GM18873 (cell line): ENCODE measurements around the gene C4orf50.

Experiments
- ATAC-seq: cut with Tn5 transposase; IDR thresholded peaks from one replicate; pipeline ENCODE4 v1.9.1; 2021; ENCODE audit warnings: mild to moderate bottlenecking, moderate library complexity, moderate number of reproducible peaks; ENCODE audit not compliant: unreplicated experiment, low FRiP score

The C4orf50 gene

DNA sequence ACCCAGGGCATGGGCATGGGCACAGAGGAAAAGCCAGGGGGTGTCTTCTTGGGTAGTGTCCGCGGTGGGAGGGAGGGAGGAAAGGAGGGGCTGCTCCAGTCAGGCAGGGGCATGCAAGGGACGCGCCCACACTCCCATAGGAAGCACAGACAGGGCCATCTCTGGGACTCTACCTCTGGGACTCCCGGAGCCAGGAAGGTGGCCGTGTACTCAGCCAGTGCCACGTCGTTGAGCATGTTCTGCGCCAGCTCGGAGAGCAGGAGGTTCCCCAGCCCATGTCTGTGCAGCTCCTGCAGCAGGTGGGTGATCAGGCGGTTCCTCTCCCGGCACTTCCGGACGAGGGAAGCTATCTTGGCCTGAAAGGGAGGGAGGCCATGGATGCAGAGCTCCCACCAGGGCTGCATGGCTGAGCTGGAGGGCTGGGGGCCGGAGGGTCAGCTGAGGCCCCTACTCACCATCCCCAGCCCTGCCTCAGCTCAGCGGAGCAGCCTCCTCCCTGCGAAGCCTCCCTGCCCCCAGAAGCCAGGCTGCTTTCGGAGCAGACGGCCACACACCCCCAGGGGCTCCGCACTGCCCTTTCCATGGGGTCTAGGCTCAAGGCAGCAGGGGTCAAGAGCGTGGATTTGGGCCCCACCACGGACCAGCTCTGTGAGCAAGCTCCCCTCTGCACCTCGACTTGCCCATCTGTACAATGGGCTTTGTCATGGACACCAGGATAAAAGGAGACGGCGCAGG lies 44.6 kb downstream of the C4orf50 start:
- ATAC-seq: no peak

DNA sequence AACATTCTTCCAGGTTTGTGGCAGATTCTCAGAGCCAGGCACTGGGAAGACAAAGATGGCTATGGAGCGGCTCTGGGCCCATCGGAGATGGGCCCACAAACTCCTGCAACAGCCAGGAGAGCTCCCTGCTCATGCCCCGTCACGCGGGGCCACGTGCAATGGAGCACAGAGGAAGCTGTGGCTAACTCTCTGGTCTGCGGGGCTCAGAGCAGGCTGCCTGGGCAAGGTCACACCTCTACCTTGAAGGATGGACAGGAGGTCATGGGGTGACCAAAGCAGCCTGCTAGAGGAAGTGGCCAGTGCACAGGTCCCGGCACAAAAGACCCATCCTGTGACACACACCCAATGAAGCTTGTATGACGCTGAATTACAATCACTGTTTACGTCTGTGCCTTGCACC lies 45.2 kb downstream of the C4orf50 start:
- no peak for ATAC-seq

DNA sequence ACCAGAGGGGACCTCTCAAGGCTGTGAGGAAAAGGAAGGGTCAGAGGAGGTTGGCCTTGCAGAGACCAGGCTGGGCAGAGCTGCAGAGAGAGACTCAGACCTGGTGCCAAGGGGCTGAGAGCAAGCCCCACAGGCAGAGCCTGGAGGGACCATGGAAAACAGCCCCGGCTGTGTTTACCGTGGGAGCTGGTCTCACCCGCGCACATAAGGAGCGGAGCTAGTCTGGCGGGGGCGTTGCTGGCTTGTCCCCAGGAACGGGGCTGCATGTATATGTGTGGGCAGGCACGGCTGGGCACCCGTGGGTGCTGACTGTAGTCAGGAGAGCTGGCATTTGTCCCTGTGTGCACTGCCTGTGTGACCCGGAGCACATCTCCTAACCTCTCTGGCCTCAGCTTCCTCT lies 45.7 kb downstream of the C4orf50 start:
- no peak for ATAC-seq

DNA sequence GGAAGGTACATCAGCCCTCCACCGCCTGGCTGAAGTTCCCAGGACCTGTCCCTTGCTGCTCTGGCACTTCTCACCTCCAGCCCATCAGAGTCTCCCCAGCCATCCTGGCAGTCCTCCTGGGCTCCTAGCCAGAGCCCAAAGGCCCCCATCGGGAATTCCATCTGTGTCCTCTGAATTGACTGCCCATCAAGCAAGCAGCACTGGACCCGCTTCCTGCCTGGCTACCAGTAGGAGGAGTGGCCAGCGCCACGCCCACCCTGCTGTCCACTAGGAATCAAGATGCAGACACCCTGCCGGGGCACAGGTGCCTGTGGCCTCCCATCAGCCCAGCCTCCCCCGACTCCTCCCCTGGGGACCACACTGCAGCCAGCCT lies 47.2 kb downstream of the C4orf50 start:
- ATAC-seq: no peak

DNA sequence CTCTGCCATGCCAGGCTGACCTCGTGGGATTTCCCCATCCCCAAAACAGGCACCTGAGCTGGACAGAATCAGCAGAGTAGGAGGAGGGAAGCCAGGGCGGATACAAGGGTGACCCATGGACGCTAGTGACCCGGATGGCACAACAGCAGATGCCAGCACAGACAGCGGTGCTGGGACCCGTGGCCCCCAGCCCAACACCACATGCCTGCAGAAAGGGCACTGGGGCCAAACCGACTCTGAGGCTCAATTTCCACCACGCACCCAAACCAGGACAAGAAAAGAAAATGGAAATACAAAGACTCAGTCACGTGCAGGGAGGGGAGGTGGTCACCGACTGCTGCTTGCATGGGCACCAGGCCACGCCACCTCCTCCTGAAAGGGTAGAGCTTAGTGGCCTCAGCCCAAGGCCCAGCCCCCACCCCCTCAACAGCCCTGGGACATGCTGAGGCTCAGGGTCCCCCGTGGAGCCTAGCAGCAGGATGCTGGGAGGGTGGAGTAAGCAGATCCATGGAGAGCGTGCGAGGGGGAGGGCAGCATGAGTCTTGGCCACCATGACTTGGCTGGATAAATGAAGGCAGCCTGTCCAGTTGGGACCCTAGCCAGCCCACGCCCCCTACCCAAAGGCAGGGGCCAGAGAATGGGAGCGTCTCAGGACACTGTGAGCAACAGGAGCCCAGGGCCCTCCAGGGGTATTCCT lies 47.7 kb downstream of the C4orf50 start:
- ATAC-seq: no peak

DNA sequence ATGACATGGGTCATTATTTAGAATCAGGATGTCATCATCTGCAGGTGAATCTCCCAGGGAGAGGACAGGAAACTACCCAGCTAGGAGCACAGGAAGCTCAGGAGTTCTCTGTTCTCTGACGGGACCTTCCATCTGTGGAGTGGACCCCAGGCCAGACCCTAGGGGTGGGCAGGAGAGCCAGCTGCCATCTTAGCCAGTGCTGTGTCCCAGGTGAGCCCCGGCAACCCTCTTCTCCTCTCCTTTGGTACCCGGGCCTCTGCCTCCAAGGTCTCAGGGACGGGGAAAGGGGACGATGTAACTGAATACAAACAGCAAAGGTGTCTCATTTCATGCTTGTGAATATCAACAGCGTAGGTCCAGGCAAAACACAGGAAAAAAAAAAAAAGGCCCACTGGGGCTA lies 48.5 kb downstream of the C4orf50 start:
- ATAC-seq: no peak

DNA sequence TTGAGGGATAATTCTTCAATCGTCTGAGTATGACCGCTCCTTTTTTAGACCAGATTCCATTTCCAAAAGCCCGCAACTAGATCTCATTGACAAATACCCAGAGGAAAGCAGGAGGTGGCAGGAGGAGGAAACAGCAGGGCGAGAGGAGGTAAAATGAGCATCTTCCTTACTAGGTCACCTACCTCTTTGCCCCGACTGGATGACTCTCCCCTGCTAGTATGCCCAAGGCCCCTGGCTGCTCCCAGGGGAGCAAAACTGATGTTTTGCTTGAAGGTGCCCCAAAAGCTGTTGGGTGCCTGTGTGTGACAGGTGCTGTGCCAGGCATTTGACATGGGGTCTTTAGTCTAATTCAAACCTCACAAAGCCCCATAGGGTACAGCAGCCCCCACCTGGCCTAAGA lies 48.9 kb downstream of the C4orf50 start:
- ATAC-seq: no peak

DNA sequence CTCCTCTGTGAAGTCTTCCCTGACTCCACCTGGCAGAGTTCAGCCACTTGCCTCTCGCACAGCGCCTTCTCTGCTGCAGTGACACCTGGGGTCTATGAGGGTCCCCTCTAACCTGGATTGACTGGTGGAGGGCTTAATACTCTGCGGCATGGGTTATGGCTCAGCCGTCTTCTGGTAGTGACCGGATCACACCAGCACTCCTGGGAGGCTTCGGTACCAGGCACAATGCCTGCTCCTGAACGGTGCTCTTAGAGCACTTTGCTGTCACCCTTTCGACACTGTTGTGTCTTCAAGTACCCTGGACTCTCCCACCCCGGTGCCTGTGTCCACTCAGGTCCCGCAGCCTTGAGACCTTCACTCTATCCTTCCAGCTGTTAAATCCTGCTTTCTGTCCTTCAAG lies 50.0 kb downstream of the C4orf50 start:
- ATAC-seq: no peak

DNA sequence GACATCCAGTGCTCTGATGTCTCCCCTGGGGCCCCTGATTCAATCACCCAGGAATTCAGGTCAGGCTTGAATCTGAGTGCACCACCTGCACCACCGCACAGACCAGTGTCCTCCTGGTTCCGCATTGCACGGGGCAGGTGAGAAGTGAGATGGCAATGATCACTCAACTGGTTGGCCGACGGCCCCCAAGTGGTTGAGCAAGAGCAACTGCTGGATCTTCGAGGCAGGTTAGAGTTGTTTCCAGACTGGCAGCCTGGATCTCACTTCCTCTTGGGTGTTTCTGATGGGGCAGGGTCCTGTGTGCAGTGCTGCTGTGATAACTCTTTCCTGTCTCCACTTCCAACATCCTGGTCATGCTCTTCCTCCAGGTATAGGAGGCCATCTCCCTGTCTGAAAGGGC lies 50.4 kb downstream of the C4orf50 start:
- no peak for ATAC-seq

DNA sequence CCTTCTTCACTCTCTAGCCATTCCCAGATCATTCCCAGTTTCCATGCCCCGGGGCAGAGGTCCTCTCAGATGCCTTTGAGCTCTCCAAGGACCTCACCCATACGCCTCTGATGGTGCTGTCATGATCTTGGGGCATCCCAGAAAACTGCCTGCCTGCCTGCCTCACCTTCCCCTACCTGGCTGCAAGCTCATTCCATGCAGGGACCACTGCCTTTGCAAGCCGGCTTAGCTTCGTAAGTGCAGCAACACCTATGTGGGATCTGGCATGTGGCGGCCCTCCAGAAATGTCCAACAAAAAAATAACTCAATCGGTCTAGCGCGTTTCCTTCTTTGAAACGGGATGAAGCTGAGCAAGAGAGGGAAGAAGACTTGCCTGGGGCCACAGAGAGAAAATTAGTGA lies 53.0 kb downstream of the C4orf50 start:
- no peak for ATAC-seq

DNA sequence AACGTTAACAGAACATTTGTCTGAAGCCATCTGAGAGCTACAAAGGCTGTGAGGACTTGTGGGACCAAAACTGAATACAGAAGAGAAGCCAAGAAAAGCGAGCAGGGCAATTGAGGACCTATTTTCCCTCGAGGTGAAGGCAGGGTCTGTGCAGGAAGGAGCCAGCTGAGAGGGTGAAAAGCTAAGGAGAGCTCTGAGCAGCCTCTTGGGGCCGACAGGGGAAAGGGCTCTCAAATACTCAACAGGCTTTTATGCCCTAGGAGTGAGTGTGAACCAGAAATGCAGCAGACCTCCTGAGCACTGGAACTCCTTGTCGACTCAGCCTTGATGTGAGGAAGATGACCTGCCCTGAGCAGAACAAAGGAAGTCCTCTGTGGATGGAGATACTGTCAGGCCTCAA lies 54.2 kb downstream of the C4orf50 start:
- no peak for ATAC-seq

DNA sequence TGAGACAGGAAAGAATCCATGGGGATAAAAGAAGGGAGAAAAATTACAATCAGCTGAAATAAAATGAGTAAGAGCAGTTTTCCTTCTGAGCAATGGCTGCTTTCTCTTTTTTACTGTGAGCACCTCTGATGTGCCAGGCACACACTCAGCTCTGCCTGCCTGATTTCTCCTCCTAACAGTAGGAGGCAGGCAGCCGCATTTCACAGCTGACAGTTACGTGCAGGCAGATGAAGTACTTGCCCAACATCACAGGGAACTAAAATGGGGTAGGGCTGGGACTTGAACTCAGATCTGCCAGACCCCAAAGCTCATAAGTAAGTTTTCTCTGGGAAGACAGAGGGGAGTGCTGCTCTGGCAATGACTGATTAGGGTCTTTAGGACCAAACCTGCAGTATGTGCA lies 54.6 kb downstream of the C4orf50 start:
- no peak for ATAC-seq

DNA sequence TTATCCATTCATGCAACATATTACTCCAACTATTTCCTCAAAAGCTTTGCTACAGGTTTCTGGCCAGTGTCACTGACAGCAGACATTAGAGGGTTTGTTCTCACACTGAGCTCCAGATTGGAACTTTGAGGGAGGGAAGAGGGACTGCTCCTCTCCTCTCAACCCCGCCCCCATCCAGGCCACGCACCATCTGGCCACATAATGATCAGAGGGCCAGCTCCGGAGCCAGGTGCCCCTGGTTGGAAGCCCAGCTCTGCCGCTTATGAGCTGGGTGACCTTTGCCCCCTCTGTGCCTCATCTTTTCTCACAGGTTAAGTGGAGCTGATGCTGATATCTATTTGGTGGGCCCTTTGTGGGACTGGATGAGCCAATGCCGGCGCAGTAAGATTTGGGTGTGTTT lies 55.8 kb downstream of the C4orf50 start:
- ATAC-seq: no peak

DNA sequence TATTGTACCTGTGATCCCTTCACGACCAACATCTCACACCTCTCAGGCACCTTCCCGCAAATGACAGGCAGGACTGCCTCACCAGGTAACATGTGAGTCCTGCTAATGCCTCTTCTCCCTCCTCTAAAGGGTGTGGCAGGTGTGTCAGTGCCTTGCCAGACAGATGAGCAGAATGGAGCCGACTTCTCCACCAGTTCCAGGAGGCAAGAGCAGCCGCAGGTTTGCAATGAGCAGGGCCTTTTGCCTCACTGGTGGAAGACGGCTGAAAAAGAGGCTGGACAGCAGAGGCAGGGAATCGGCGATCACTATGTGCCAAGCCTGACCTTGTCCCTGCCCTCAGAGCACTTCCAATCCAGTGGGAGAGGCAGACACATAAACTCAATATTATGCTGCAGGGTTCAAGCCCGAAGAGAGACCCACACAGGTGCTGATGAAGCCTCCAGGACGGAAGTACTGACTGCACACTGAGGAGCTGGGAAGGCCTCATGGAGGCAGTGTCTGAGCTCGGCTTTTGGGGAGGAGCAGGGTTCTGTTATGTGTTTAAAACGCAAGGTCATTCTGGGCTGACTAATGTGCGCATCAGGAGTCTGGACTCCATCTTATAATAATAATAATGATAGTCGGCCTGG lies 57.9 kb downstream of the C4orf50 start:
- ATAC-seq: no peak

DNA sequence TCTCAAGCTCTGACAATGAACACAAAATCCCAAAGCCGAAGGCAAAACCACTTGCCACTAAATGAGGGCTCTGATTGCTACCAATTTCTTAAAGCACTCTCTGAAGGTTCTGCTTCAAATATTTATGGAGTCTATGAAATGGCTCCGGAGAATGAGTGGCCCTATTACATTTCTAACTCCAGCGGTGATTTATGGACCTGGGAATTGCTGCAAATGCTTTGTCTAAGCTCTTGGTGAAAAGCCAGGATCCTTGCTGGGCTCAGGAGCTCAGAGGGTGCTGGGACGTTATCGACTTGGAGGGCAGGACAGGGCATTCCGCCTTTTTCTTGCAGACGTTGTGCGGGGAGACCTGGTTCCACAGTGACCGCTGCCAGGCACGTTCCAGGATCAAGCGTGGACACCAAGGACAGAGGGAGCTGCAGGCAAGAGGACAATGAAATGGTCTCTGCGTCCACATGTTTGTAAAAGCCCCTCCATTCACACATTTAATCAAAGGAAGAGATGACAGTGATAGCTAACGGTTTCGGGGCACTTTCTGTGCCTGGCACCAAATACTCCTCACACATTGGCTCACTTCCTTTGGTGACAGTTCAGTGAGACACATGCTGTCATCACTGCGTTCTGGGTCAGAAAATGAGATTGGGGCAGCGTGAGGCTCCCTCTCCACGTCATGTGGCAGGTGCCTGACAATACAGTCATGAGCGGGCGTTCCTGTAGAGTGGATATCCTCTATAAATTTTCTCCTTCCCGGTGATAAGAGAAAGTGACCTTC lies 58.8 kb downstream of the C4orf50 start:
- ATAC-seq: no peak

DNA sequence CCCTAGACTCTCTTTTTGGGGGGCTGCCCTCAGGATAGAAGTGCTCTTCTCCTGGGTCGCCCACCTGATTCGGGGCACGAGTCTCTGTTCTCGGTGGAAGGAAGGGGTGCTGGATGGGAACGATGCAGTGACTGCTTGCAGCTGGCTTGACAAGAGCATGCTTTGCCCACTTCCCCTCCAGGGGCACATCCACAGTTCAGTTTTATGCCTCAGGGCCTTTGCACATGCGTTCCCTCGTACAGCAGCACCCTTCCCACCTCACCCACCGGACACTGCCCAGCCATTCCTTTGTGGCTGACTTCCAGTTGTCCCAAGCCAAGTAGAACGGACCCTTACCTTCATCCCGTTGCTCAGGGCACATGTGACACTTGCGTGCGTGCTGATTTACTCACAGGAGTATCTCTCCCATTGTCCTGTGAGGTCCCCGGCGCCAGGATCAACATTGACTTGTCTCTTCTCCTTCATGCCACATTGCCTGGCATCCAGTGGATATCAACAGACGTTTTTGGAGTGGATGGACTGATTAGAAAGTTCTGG lies 60.0 kb downstream of the C4orf50 start:
- ATAC-seq: no peak

DNA sequence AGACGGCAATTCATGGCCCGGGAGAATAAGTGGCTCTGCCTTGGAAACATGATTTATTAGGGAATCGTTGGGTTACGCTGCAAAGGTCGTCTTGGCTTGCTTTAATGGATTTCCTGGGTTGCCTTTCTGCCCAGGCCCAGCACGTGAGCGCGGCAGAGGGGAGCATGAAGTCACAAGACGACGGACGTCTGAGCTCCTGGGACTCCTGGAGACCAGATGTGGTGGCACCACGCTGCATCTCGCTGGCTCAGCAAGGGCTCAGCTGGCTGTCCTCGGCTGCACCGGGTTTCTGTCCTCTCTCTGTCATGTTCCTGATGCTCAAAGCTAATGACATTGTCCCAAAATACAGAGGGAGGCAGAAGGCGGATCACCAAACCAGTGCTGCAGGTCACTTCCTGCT lies 61.2 kb downstream of the C4orf50 start:
- no peak for ATAC-seq

DNA sequence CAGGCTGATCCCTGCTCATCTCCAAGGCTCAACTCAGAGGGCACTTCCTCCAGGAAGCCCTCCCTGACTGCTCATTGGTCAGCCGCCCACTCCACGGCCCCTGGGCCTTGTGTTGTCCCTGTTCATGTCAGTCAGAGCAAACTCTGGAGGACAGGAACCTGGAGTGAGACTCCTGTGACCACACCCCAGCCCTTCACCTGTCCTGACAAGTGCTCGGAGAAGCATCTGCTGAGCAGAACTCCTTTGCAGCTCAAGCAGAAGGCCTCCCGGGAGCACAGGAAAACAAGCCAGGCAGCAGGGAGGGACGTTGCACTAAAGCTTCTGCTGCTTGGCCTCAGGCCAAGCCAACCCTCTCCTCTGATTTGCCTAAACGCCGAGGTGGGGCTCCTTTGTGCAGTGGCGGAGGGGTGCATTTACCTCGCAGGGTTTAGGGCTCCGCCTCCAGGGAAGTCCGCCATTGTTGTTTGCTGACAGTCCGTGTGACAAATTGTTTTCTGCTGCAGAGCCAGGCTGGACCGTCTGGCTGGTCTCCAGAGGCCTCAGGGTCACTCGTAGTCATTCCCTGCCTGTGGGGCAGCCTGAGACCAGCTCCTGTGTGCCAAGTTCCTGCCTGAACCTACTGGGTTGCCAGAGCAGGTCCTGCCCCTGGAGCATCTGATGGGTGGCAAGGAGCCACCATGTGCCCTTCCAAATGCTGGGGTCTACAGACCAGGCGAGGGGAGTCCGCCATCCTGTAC lies 61.8 kb downstream of the C4orf50 start:
- no peak for ATAC-seq

DNA sequence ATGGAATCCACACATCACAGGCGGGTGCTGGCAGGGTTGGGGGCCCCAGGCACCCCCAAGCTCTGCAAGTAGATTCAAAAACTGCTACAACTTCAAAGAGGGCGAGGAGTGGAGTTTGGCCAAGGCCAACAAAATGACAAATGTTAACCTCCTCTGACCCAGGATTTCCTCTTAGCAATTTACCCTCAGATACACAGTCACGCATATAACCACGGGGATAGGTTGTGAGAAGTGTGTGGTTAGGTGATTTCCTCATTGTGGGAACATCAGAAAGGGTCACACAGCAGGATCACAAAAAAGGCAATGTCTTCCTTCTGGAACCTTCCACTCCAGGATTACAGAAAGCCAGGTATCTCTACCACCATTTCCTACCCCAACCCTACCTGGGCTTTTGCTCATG lies 62.4 kb downstream of the C4orf50 start:
- ATAC-seq: no peak

DNA sequence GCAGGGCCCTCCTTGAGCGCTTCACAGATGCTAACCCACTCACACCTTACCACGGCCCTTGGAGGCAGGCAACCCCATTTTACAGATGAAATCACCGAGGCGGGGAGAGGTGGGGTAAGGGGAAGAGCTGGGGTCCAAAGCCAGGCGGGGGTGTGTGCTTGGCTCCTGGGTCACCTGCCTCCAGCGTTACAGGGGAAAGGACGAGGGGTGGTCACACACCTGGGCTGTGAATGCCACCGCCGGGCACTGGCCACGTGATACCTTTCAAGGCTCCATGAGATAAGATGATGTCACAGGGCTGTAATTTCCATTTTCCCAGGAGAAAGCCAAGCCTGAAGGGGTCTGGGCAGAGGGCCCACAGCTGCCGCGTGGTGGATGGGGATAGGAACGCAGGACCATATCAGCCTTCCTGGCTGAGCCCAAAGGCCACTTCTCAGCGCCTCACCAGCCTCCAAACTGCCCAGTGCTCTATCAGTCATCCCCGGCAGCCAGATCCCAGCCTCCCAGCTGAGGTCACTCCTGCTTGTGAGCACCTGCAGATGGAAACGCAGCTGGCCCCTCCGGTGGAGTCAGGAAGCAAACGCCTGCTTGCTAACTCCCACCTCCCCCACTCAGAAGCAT lies 62.9 kb downstream of the C4orf50 start:
- no peak for ATAC-seq
